H9 (cell line): Measurements from ENCODE around the gene ABCA7. TPM values are rescaled to one million over a fixed set of nuclear protein-coding genes. Genes with fewer than 3 reads are reported as not detected.

Source experiments
- DNase-seq: peaks from one replicate; pipeline ENCODE4 v3.0.0-alpha.2; 2017
- H2AFZ ChIP-seq: one replicate; pipeline ENCODE4 v1.6.1; 2013; ENCODE audit warnings: mild to moderate bottlenecking, low read length, control low read depth, moderate library complexity
- H2AK5ac ChIP-seq: 2 replicates; pipeline ENCODE4 v1.6.1; 2013; ENCODE audit warnings: low read length, control low read depth, mixed read lengths; ENCODE audit not compliant: insufficient read length
- H2BK120ac ChIP-seq: one replicate; pipeline ENCODE4 v1.6.1; 2013; ENCODE audit warnings: low read depth, mild to moderate bottlenecking, low read length, control low read depth, inconsistent platforms; ENCODE audit not compliant: poor library complexity, severe bottlenecking
- H2BK12ac ChIP-seq: 2 replicates; pipeline ENCODE4 v1.6.1; 2013; ENCODE audit warnings: low read length, control low read depth, mixed read lengths, low read depth; ENCODE audit not compliant: insufficient read length
- H2BK15ac ChIP-seq: 2 replicates; pipeline ENCODE4 v1.6.1; 2013; ENCODE audit warnings: low read depth, low read length, control low read depth
- H2BK20ac ChIP-seq: one replicate; pipeline ENCODE4 v1.6.1; 2013; ENCODE audit warnings: low read depth, mild to moderate bottlenecking, low read length, control low read depth, inconsistent platforms; ENCODE audit not compliant: poor library complexity, severe bottlenecking
- H2BK5ac ChIP-seq: 2 replicates; pipeline ENCODE4 v1.6.1; 2013; ENCODE audit warnings: low read length, control low read depth, mixed read lengths; ENCODE audit not compliant: insufficient read length
- H3K14ac ChIP-seq: 2 replicates; pipeline ENCODE4 v1.6.1; 2013; ENCODE audit warnings: low read length, control low read depth; ENCODE audit not compliant: insufficient read depth
- H3K18ac ChIP-seq: 2 replicates; pipeline ENCODE4 v1.6.1; 2013; ENCODE audit warnings: low read depth, mild to moderate bottlenecking, mixed read lengths, low read length, control low read depth; ENCODE audit not compliant: insufficient read length
- H3K23ac ChIP-seq: 2 replicates; pipeline ENCODE4 v1.6.1; 2013; ENCODE audit warnings: low read length, control low read depth, mixed read lengths, low read depth; ENCODE audit not compliant: insufficient read length
- H3K23me2 ChIP-seq: 2 replicates; pipeline ENCODE4 v1.6.1; 2013; ENCODE audit warnings: low read depth, mild to moderate bottlenecking, mixed read lengths, low read length, control low read depth; ENCODE audit not compliant: insufficient read length, poor library complexity, severe bottlenecking
- H3K27ac ChIP-seq: 2 replicates; pipeline ENCODE4 v1.5.1; 2013; ENCODE audit warnings: low read length, control low read depth, mixed read lengths, low read depth; ENCODE audit not compliant: insufficient read length
- H3K27me3 ChIP-seq: 2 replicates; pipeline ENCODE4 v1.6.1; 2013; ENCODE audit warnings: low read length, control low read depth, inconsistent platforms; ENCODE audit not compliant: insufficient read depth
- H3K4ac ChIP-seq: 2 replicates; pipeline ENCODE4 v1.6.1; 2013; ENCODE audit warnings: low read depth, mild to moderate bottlenecking, control low read depth, inconsistent platforms, low read length, moderate library complexity
- H3K4me1 ChIP-seq: 2 replicates; pipeline ENCODE4 v1.6.1; 2013; ENCODE audit warnings: low read length, control low read depth, inconsistent platforms; ENCODE audit not compliant: insufficient read depth
- H3K4me2 ChIP-seq: 2 replicates; pipeline ENCODE4 v1.6.1; 2013; ENCODE audit warnings: low read length, control low read depth, mixed read lengths; ENCODE audit not compliant: insufficient read length, insufficient read depth
- H3K56ac ChIP-seq: 2 replicates; pipeline ENCODE4 v1.6.1; 2013; ENCODE audit warnings: low read depth, mild to moderate bottlenecking, mixed read lengths, low read length, control low read depth; ENCODE audit not compliant: insufficient read length
- H3K79me1 ChIP-seq: 2 replicates; pipeline ENCODE4 v1.6.1; 2013; ENCODE audit warnings: low read depth, mild to moderate bottlenecking, moderate library complexity, low read length, control low read depth, inconsistent platforms; ENCODE audit not compliant: insufficient read depth, poor library complexity, severe bottlenecking
- H3K79me2 ChIP-seq: 2 replicates; pipeline ENCODE4 v1.6.1; 2013; ENCODE audit warnings: low read length, control low read depth, inconsistent platforms; ENCODE audit not compliant: insufficient read depth
- H3K9ac ChIP-seq: 2 replicates; pipeline ENCODE4 v1.6.1; 2013; ENCODE audit warnings: low read length, control low read depth, mixed read lengths; ENCODE audit not compliant: insufficient read length; ENCODE audit errors: extremely low read depth
- H3K9me3 ChIP-seq: one replicate; pipeline ENCODE4 v1.6.1; 2013; ENCODE audit warnings: low read depth, low read length, inconsistent platforms; ENCODE audit not compliant: control insufficient read depth
- H3T11ph ChIP-seq: one replicate; pipeline ENCODE4 v1.6.1; 2013; ENCODE audit warnings: mild to moderate bottlenecking, low read length, control low read depth, inconsistent platforms
- H4K20me1 ChIP-seq: one replicate; pipeline ENCODE4 v1.6.1; 2013; ENCODE audit not compliant: control insufficient read depth, insufficient read length, insufficient read depth
- H4K5ac ChIP-seq: 2 replicates; pipeline ENCODE4 v1.6.1; 2013; ENCODE audit warnings: low read depth, mild to moderate bottlenecking, mixed read lengths, low read length, control low read depth; ENCODE audit not compliant: insufficient read length
- H4K8ac ChIP-seq: replicated peaks from 2 replicates; pipeline ENCODE4 v1.6.1; 2013; ENCODE audit warnings: low read length, control low read depth, mixed read lengths, low read depth; ENCODE audit not compliant: insufficient read length
- H4K91ac ChIP-seq: 2 replicates; pipeline ENCODE4 v1.6.1; 2013; ENCODE audit warnings: low read depth, mild to moderate bottlenecking, moderate library complexity, mixed read lengths, low read length, control low read depth; ENCODE audit not compliant: insufficient read length
- H3K27ac Mint-ChIP-seq, 3 experiments: 2 replicates in 2 of 3; 3 replicates in 1 of 3; pipeline ENCODE4 v1.8.0; 2020 to 2021; ENCODE audit warnings: mixed read lengths in 3 of 3, mild to moderate bottlenecking in 1 of 3, moderate library complexity in 1 of 3
- H3K27me3 Mint-ChIP-seq: 2 replicates; pipeline ENCODE4 v1.8.0; 2021; ENCODE audit warnings: low read depth, mild to moderate bottlenecking, moderate library complexity, mixed read lengths
- H3K36me3 Mint-ChIP-seq, 3 experiments: 2 replicates in 2 of 3; 3 replicates in 1 of 3; pipeline ENCODE4 v1.8.0; 2020 to 2021; ENCODE audit warnings: low read depth in 3 of 3, mixed read lengths in 3 of 3; ENCODE audit not compliant: insufficient read depth in 1 of 3
- H3K4me1 Mint-ChIP-seq, 2 experiments: 2 replicates each; pipeline ENCODE4 v1.8.0; 2020; ENCODE audit warnings: mixed read lengths in 2 of 2
- H3K4me3 Mint-ChIP-seq, 2 experiments: 2 replicates in 1 of 2; 3 replicates in 1 of 2; pipeline ENCODE4 v1.8.0; 2020 to 2021; ENCODE audit warnings: mild to moderate bottlenecking in 2 of 2, mixed read lengths in 2 of 2, moderate library complexity in 1 of 2
- H3K9me3 Mint-ChIP-seq, 2 experiments: 2 replicates in 1 of 2; 3 replicates in 1 of 2; pipeline ENCODE4 v1.8.0; 2020; ENCODE audit warnings: mild to moderate bottlenecking in 2 of 2, mixed read lengths in 2 of 2, moderate library complexity in 1 of 2
- CTCF ChIP-seq: fragments of 200-600 bp; sonication (generic); conservative IDR thresholded peaks from 3 replicates; pipeline ENCODE4 v1.8.0; 2021; ENCODE audit warnings: antibody characterized with exemption, mild to moderate bottlenecking
- WGBS: extraction: QIAGEN DNeasy Blood & Tissue Kit; methylation state at CpG from one replicate; pipeline ENCODE4 v1.1.7; 2013; ENCODE audit warnings: missing lambda C conversion rate, low lambda C conversion rate, mixed read lengths; ENCODE audit not compliant: insufficient read length; ENCODE audit errors: extremely low coverage; 5-methylcytosine and 5-hydroxymethylcytosine counted together
- total RNA-seq: library from RNA; stranded (reverse); gene quantifications from 2 replicates; pipeline ENCODE4 v1.2.1, GENCODE V29; 2021

Gene ABCA7
- total RNA-seq, 1 experiment from 2014 or later: 34.6 TPM

GRCh38 chr19:1018393-1018792 lies 21.5 kb upstream of the ABCA7 start:
- Histone ChIP-seq H3K4ac (no peak overlapping the region), H3K23me2 (peaks cover 10% of the 10 kb centered on the region), H4K8ac (no peak overlapping the region), H3K4me1 (no peaks in the 10 kb centered on the region; the same call in 1 of the 2 replicates), H2AFZ (no peak overlapping the region), H3K23ac (no peak overlapping the region), H2BK20ac (no peak overlapping the region), H3K18ac (no peak overlapping the region), H3K9ac (no peak overlapping the region), H2AK5ac (no peak overlapping the region), H2BK15ac (no peak overlapping the region), H3K14ac (no peak overlapping the region), H3K79me2 (peaks cover 45% of the 10 kb centered on the region; the same call in 1 of the 2 replicates), H3K27me3 (no peaks in the 10 kb centered on the region), H3T11ph (no peak overlapping the region), H4K91ac (no peak overlapping the region), H2BK120ac (no peak overlapping the region), H3K27ac (no peak overlapping the region), H4K20me1 (no peaks in the 10 kb centered on the region), H3K56ac (no peak overlapping the region), H2BK12ac (no peak overlapping the region), H3K4me2 (no peak overlapping the region), H3K9me3 (no peaks in the 10 kb centered on the region), H2BK5ac (no peak overlapping the region), H4K5ac (no peak overlapping the region), H3K79me1 (peaks cover 7% of the 10 kb centered on the region)
- Mint-ChIP-seq H3K4me1 (peaks cover 17 to 35% of the 10 kb centered on the region in 2 experiments), H3K27ac (no peak overlapping the region), H3K27me3 (no peaks in the 10 kb centered on the region; the same call in 1 of the 2 replicates), H3K4me3 (peak overlapping the region; percentile 89 to 91; a peak in 4 of 5 replicates), H3K9me3 (no peaks in the 10 kb centered on the region; a peak in 1 of 5 replicates), H3K36me3 (peaks cover 2 to 10% (median 4%) of the 10 kb centered on the region in 3 experiments; a peak in 5 of 7 replicates)
- DNase-seq: no peak
- no peak for TF ChIP-seq CTCF
- no CpG with 5 or more reads among the region's 5 CpGs for WGBS
